Measurements from ENCODE around the gene SLC22A8. TPM values are rescaled to one million over a fixed set of nuclear protein-coding genes. Genes with fewer than 3 reads are reported as not detected.

Gene SLC22A8
- total RNA-seq, 1 donor from 2014 or later = not detected

- no peak overlapping the region for H3K27ac ChIP-seq
- intact Hi-C loops (cut with DNase I) = no loop called here
- no peaks in the 10 kb centered on the region for H3K4me1 ChIP-seq
- H3K4me3 ChIP-seq = no peak overlapping the region
- DNase-seq (ENCODE audit: extremely low spot score in 2 of 2) = no peak
- TF ChIP-seq, protein P1, sequence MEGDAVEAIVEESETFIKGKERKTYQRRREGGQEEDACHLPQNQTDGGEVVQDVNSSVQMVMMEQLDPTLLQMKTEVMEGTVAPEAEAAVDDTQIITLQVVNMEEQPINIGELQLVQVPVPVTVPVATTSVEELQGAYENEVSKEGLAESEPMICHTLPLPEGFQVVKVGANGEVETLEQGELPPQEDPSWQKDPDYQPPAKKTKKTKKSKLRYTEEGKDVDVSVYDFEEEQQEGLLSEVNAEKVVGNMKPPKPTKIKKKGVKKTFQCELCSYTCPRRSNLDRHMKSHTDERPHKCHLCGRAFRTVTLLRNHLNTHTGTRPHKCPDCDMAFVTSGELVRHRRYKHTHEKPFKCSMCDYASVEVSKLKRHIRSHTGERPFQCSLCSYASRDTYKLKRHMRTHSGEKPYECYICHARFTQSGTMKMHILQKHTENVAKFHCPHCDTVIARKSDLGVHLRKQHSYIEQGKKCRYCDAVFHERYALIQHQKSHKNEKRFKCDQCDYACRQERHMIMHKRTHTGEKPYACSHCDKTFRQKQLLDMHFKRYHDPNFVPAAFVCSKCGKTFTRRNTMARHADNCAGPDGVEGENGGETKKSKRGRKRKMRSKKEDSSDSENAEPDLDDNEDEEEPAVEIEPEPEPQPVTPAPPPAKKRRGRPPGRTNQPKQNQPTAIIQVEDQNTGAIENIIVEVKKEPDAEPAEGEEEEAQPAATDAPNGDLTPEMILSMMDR (IDR thresholded peaks at IDR 0.05) = no peak
- TF ChIP-seq POLR2A (IDR thresholded peaks at IDR 0.05) (no peak), POLR2AphosphoS5 (IDR thresholded peaks at IDR 0.05; ENCODE audit: insufficient read depth in 1 of 2, low read depth in 1 of 2) (no peak)
- H3K36me3 ChIP-seq = no peaks in the 10 kb centered on the region
- H3K27me3 ChIP-seq = no peaks in the 10 kb centered on the region
- H3K9me3 ChIP-seq = no peaks in the 10 kb centered on the region
Measured at GRCh38 chr11:63017306-63017974, 1.8 kb upstream of the SLC22A8 start.

- Histone ChIP-seq H3K4me3 (no peak overlapping the region), H3K36me3 (no peaks in the 10 kb centered on the region), H3K27me3 (no peaks in the 10 kb centered on the region), H3K27ac (no peak overlapping the region), H3K4me1 (no peaks in the 10 kb centered on the region), H3K9me3 (no peaks in the 10 kb centered on the region)
- TF ChIP-seq POLR2A (IDR thresholded peaks at IDR 0.05) (no peak), POLR2AphosphoS5 (IDR thresholded peaks at IDR 0.05; ENCODE audit: insufficient read depth in 1 of 2, low read depth in 1 of 2) (no peak)
- TF ChIP-seq, protein P1 (IDR thresholded peaks at IDR 0.05) = no peak
- DNase-seq (ENCODE audit: extremely low spot score in 2 of 2) = no peak
- intact Hi-C loops (cut with DNase I) = no loop called here
Measured at GRCh38 chr11:63014408-63015055, 1.1 kb downstream of the SLC22A8 start.

DNA sequence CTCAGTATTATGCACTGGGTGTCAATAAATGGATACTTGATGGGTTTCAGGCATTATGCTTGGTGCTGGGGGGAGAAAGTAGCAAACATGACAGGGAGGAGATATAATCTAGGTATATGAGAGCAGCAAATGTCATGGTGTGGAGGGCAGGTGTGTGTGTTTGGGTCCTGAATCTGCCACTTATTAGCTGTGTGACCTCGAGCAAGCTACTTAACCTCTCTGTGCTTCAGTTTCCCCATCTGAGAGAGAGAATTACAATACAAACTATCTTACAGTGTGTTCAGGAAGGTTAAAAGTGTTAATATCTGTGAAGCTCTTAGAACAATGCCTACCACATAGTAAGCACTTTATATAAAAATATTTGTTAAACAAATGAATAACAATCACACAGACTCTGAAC lies 2.8 kb downstream of the SLC22A8 start:
- H3K36me3 ChIP-seq = no peaks in the 10 kb centered on the region
- H3K27ac ChIP-seq = no peak overlapping the region
- intact Hi-C loops (cut with DNase I) = no loop called here
- no peaks in the 10 kb centered on the region for H3K27me3 ChIP-seq
- no peaks in the 10 kb centered on the region for H3K9me3 ChIP-seq
- H3K4me1 ChIP-seq = no peaks in the 10 kb centered on the region
- H3K4me3 ChIP-seq = no peak overlapping the region
- TF ChIP-seq POLR2AphosphoS5 (IDR thresholded peaks at IDR 0.05; ENCODE audit: insufficient read depth in 1 of 2, low read depth in 1 of 2) (no peak), POLR2A (IDR thresholded peaks at IDR 0.05) (no peak)
- TF ChIP-seq, protein P1 (IDR thresholded peaks at IDR 0.05) = no peak
- DNase-seq (ENCODE audit: extremely low spot score in 2 of 2) = no peak

- TF ChIP-seq POLR2AphosphoS5 (IDR thresholded peaks at IDR 0.05; ENCODE audit: insufficient read depth in 1 of 2, low read depth in 1 of 2) (no peak), POLR2A (IDR thresholded peaks at IDR 0.05) (no peak)
- TF ChIP-seq, protein P1 (IDR thresholded peaks at IDR 0.05) = no peak
- no peaks in the 10 kb centered on the region for H3K9me3 ChIP-seq
- H3K4me3 ChIP-seq = no peak overlapping the region
- no peaks in the 10 kb centered on the region for H3K4me1 ChIP-seq
- no peak overlapping the region for H3K27ac ChIP-seq
- no peaks in the 10 kb centered on the region for H3K27me3 ChIP-seq
- no peak for DNase-seq (ENCODE audit: extremely low spot score in 2 of 2)
- intact Hi-C loops (cut with DNase I) = no loop called here
- H3K36me3 ChIP-seq = no peaks in the 10 kb centered on the region
Measured at GRCh38 chr11:63012430-63012829, 3.2 kb downstream of the SLC22A8 start.

DNA sequence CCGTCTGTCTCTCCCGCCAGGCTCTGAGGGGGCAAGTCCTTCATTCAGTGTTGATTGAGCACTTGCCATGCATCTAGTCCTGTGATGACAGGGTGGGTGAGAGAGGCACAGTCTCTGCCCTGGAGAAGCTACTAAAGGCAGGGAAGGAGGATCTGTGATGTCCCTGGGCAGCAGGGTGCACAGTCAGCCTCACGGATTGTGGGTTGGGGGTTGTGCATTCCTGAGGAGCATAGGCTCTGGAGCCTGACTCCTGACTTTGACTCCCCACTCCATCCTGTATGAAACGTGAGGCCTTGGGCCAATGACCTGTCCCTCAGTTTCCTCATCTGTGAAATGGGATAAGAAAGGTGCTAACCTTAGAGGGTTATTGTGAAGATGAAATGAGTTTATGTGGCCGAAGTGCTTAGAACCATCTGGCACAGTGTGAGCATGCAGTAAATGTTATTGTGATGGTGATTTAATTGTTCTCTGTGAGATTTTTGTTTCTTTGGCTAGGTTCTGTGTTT lies 4.7 kb downstream of the SLC22A8 start:
- no peak overlapping the region for H3K4me3 ChIP-seq
- no peaks in the 10 kb centered on the region for H3K36me3 ChIP-seq
- intact Hi-C loops (cut with DNase I) = no loop called here
- H3K27ac ChIP-seq = no peak overlapping the region
- TF ChIP-seq POLR2AphosphoS5 (IDR thresholded peaks at IDR 0.05; ENCODE audit: insufficient read depth in 1 of 2, low read depth in 1 of 2) (no peak), POLR2A (IDR thresholded peaks at IDR 0.05) (no peak)
- TF ChIP-seq, protein P1 (IDR thresholded peaks at IDR 0.05) = no peak
- DNase-seq (ENCODE audit: extremely low spot score in 2 of 2) = no peak
- no peaks in the 10 kb centered on the region for H3K4me1 ChIP-seq
- H3K9me3 ChIP-seq = no peaks in the 10 kb centered on the region
- no peaks in the 10 kb centered on the region for H3K27me3 ChIP-seq

All from vagina (tissue), 2 donors.